Muscle of leg (tissue), 11 donors: Measurements from ENCODE around the gene ASTN2. TPM values are rescaled to one million over a fixed set of nuclear protein-coding genes. Genes with fewer than 3 reads are reported as not detected.
A peak's percentile ranks its signal among the peaks of the same experiment; 100 is the strongest.

Source experiments
- DNase-seq: peaks from one replicate; pipeline ENCODE4 v3.0.0; 2013
- H3K27ac ChIP-seq: one replicate; pipeline ENCODE4 v1.5.1; 2013; ENCODE audit warnings: mild to moderate bottlenecking, low read length, control low read depth
- H3K27me3 ChIP-seq: one replicate; pipeline ENCODE4 v1.6.1; 2013; ENCODE audit warnings: low read length; ENCODE audit not compliant: control insufficient read depth, insufficient read depth
- H3K36me3 ChIP-seq: one replicate; pipeline ENCODE4 v1.6.1; 2013; ENCODE audit warnings: low read length; ENCODE audit not compliant: control insufficient read depth, insufficient read depth
- H3K4me1 ChIP-seq: one replicate; pipeline ENCODE4 v1.6.1; 2013; ENCODE audit warnings: low read length; ENCODE audit not compliant: control insufficient read depth, insufficient read depth
- H3K4me3 ChIP-seq: one replicate; pipeline ENCODE4 v1.5.1; 2013; ENCODE audit warnings: low read length, control low read depth
- H3K9me3 ChIP-seq: replicated peaks from 2 replicates; pipeline ENCODE4 v1.6.1; 2013; ENCODE audit warnings: low read depth, low read length; ENCODE audit not compliant: control insufficient read depth
- WGBS: methylation state at CpG from one replicate; pipeline ENCODE4 v1.1.5; 2013; ENCODE audit warnings: missing lambda C conversion rate; ENCODE audit not compliant: insufficient coverage; 5-methylcytosine and 5-hydroxymethylcytosine counted together
- polyA plus RNA-seq, 8 donors: library from polyadenylated mRNA; unstranded; fragments of 120-200 nt; gene quantifications; one replicate each; pipeline versions ENCODE4 v1.2.1 to v1.2.3, GENCODE V29; 2013; ENCODE audit warnings: inconsistent platforms in 1 of 8, low replicate concordance in 1 of 8; ENCODE audit not compliant: insufficient read length in 8 of 8, insufficient read depth in 1 of 8
- total RNA-seq: library from RNA; stranded (reverse); fragments of 120-200 nt; gene quantifications from one replicate; pipeline ENCODE4 v1.2.4, GENCODE V29; 2013

Gene ASTN2
- total and polyA plus RNA-seq, 9 donors = 2.7 to 10.9 (median 4.4) TPM

DNA sequence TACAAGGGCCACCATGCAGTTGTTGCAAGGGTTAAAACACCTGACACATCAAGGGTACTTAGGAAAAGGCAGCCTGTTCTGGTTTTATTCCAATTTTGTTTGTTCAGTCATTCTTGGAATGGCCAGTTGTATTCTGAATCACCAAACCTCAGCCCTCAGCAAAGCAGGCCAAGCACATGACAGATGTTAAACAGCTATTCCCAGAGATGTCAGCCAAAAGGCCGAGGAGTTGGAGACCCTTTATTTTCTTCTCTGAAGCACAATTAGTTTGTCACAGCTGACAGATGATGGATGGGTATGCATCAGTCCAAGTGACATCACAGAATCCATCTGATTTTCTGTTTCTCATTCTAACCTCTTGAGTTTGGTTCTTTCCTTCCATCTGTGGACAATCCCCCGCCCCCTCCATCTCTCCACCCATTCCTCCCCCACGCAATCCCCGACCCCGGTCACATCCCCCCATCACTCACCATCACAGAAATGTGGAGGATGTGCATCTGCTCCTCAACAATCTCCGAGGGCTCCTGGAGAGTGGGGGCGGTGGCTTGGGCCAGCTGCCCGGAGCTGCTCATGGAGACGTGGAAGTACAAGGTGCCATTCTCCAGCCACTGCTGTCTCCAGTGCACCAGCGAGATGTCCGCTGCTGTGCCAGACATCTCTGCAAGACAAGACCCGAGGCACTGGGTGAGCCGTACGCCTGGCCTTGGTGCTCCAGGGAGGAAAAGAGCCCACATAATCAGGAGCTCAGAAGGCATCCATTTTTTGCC lies 123.8 kb downstream of the ASTN2 start:
- no peaks in the 10 kb centered on the region for H3K4me1 ChIP-seq
- no peaks in the 10 kb centered on the region for H3K9me3 ChIP-seq
- no peak overlapping the region for H3K4me3 ChIP-seq
- no peaks in the 10 kb centered on the region for H3K27me3 ChIP-seq
- DNase-seq = peak; percentile 77
- 64% methylated on average over 10 of the region's 14 CpGs for WGBS
- no peaks in the 10 kb centered on the region for H3K36me3 ChIP-seq
- H3K27ac ChIP-seq = no peak overlapping the region

DNA sequence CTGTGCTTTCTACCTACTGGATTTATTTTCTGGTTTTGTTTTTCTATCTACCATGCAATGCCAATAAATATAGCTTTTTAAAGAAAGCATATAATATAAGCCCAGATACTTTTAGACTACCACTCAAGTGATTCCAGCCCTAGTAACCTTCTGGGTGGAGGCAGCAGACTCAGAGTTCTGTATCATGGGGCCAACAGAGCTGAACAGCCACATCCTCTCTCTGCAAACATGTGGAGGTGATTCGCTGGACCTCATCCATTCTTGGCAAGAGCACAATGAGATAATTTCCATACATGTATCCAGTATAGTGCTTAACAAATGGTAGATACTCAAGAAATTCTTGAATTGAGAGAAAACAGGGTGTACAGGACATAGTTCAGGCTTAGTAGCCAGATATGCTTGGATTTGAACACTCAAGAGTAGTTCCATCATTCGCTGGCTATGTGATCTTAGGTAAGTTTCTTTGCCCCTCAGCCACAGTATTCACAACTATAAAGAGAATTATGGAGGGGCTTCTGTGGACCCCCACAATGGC lies 124.5 kb downstream of the ASTN2 start:
- Histone ChIP-seq H3K9me3 (no peaks in the 10 kb centered on the region), H3K27me3 (no peaks in the 10 kb centered on the region), H3K27ac (no peak overlapping the region), H3K4me1 (no peaks in the 10 kb centered on the region), H3K4me3 (no peak overlapping the region), H3K36me3 (no peaks in the 10 kb centered on the region)
- DNase-seq = peak; percentile 14
- no CpG with 5 or more reads among the region's 2 CpGs for WGBS

DNA sequence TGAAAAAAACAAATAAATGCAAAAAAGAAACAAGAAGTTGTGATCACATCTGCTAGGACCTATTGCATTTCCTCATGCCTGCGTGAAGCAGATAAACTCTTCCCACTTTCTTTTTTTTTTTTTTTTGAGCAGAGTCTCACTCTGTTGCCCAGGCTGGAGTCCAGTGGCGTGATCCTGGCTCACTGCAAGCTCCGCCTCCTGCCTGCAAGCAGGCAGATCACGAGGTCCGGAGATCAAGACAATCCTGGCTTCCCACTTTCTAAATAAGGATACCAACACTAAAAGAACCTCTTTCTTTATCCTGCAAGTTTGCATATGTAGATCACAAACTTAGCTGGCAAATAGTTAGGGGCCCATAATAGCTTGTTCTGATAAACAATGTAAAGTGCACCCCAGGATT lies 128.6 kb downstream of the ASTN2 start:
- Histone ChIP-seq H3K36me3 (no peaks in the 10 kb centered on the region), H3K27ac (no peak overlapping the region), H3K4me1 (no peaks in the 10 kb centered on the region), H3K4me3 (no peak overlapping the region), H3K27me3 (no peaks in the 10 kb centered on the region), H3K9me3 (no peaks in the 10 kb centered on the region)
- no peak for DNase-seq
- WGBS = 71% methylated on average over 4 of the region's 5 CpGs

DNA sequence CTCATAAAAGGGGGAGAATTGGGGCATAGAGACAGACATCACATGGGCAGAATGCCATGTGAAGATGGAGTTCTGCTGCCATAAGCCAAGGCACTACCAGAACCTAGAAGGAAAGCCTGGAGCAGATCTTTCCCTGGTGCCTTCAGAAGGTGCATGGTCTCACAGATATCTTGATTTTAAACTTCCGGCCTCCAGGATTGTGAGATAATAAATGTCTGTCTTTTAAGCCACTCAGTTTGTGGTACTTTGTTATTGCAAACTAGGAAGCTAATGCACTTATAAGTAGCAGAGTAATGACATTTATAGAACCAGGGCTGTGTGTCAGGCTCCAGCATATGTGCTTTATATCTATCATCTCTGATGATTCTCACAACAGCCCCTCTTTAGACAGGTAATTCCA lies 130.4 kb downstream of the ASTN2 start:
- no peak for DNase-seq
- Histone ChIP-seq H3K27ac (no peak overlapping the region), H3K9me3 (no peaks in the 10 kb centered on the region), H3K36me3 (no peaks in the 10 kb centered on the region), H3K27me3 (no peaks in the 10 kb centered on the region), H3K4me1 (no peaks in the 10 kb centered on the region), H3K4me3 (no peak overlapping the region)
- no CpG with 5 or more reads among the region's 1 CpG for WGBS

DNA sequence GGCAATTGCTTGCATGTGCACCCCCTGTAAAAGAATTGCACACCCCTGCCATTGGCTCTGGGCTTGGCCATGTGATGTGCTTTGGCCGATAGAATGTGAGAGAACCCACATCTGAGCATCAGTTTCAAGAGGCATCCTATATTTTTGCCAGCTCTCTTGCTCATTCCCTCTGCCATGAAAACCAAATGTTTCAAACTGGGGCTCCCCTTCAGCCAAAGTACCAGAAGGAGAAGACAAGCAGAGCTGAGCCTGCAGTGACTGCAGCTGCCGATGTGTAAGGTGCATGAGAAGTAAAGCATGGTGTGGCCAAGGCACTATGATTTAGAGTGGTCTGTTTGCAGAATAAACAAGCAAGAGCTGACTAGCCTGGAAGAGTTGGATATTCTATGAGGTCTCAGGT lies 132.3 kb downstream of the ASTN2 start:
- 50% methylated on average over 1 of the region's 2 CpGs for WGBS
- Histone ChIP-seq H3K9me3 (no peaks in the 10 kb centered on the region), H3K27me3 (no peaks in the 10 kb centered on the region), H3K36me3 (no peaks in the 10 kb centered on the region), H3K4me1 (no peaks in the 10 kb centered on the region), H3K4me3 (no peak overlapping the region), H3K27ac (no peak overlapping the region)
- no peak for DNase-seq

DNA sequence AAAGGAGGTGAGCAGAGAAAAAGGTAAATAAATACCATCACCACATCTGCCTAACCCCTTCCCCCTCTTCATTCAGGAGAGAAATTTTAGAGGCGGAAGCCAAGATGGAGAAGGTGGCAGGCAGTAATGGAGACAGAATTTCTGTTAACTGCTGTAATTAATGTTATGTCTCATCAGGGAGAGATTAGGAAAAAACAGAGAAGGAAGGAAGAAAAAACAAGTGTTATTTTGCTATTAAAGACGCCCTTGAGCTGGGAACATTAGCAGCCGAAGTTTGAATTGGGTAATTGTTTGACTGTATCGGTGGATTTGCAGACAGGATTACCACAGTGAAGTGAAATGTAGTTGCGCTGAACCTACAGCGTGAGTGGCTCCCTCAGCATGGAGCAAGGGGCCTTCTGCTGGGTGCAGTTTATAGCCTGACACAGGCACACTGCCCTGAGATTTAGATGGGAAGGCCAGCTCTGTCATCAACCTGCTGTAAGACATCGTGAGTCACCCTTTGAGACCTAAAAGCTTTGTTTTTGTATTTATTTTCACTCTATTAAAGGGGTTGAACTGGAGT lies 136.3 kb downstream of the ASTN2 start:
- WGBS = 34% methylated on average over 5 of the region's 7 CpGs
- Histone ChIP-seq H3K27ac (no peak overlapping the region), H3K4me3 (no peak overlapping the region), H3K9me3 (no peaks in the 10 kb centered on the region), H3K36me3 (no peaks in the 10 kb centered on the region), H3K27me3 (no peaks in the 10 kb centered on the region), H3K4me1 (no peaks in the 10 kb centered on the region)
- peak; percentile 4 for DNase-seq

DNA sequence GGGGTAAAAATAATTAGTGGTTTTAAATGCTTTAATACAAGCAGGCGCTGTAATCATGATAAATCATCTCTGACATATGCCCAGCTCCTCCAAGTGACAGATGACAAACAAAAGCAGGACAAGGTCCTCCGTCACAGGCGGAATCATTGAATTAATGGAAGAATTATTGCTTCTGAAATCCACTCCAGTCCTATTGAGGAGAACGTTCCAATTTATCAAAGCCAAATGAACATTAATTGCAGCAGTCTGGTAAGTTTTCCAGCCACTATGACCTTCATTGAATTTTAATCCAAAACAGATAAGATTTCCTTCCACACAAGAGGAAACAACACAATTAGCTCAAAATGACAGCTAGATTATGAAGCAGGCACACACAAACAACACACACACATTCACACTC lies 136.8 kb downstream of the ASTN2 start:
- no peaks in the 10 kb centered on the region for H3K9me3 ChIP-seq
- no CpG with 5 or more reads among the region's 4 CpGs for WGBS
- no peaks in the 10 kb centered on the region for H3K4me1 ChIP-seq
- H3K27me3 ChIP-seq = no peaks in the 10 kb centered on the region
- no peaks in the 10 kb centered on the region for H3K36me3 ChIP-seq
- no peak for DNase-seq
- no peak overlapping the region for H3K27ac ChIP-seq
- no peak overlapping the region for H3K4me3 ChIP-seq

DNA sequence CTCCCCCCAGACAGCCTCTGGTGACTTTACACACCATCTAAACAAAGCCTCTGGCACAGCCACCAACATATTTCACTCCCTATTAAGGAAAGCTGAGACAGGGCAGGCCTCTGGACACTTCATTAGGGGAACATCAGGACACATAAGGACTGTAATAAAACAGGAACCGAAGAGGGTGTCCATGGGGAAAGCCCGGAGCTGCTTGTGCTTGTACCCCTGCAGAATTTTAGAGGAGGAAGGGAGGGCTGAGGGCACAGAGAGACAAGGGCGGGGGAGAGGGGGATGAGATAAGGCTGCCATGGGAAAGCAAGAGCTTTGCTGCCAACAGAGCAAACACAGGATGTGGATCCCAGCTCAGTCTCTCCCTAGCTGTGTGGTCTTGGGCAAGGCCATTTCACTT lies 138.4 kb downstream of the ASTN2 start:
- no peaks in the 10 kb centered on the region for H3K27me3 ChIP-seq
- 32% methylated on average over 3 of the region's 3 CpGs for WGBS
- no peaks in the 10 kb centered on the region for H3K9me3 ChIP-seq
- no peak overlapping the region for H3K4me3 ChIP-seq
- no peaks in the 10 kb centered on the region for H3K4me1 ChIP-seq
- no peak for DNase-seq
- no peaks in the 10 kb centered on the region for H3K36me3 ChIP-seq
- no peak overlapping the region for H3K27ac ChIP-seq

DNA sequence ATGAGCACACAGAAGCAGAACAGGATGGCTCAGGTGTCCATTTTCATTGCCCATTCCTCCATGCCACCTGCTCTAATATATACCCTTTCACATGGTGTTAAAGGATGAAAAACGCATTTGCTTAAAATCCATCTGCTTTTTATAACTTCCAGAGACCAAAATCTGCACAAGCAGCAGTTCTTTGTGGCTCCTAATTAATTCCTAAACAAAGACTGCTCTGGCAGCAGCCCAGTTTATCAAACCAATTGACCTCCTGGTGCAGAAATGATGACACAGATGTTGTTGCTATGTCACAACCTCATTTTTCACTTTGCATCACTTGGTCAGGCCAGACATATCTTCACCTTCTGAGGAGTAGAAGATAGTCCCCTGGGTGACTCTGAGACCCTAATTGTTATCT lies 141.2 kb downstream of the ASTN2 start:
- Histone ChIP-seq H3K27me3 (no peaks in the 10 kb centered on the region), H3K9me3 (no peaks in the 10 kb centered on the region), H3K4me1 (no peaks in the 10 kb centered on the region), H3K4me3 (no peak overlapping the region), H3K36me3 (no peaks in the 10 kb centered on the region), H3K27ac (no peak overlapping the region)
- no CpG with 5 or more reads among the region's 1 CpG for WGBS
- DNase-seq = no peak

DNA sequence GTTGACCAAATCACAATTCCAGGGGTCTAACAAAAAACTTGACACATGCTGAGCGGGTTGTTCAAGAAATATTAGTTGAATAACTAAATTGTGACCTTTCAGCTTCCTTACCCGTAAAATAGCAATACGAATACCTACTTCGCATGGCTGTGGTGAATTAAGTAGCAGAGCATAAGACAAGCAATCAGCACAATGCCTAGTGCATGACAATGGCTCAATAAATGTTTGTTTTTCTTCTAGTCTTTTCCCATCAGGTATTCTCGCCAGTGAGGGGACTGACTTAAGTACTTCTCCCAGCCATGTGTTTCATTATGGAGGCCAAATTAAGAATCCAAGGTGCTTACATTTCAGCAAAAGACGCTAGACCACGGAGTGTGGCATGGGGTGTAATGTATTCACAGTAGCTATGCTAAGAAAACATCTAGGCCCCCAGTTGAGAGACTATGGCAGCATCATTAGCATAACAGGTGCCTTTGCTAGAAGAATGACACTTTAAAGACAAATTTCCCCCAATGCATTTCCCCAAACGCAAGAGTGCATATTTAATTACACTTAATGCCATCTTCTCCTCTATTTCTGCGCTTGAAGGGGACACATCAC lies 145.9 kb downstream of the ASTN2 start:
- Histone ChIP-seq H3K36me3 (no peaks in the 10 kb centered on the region), H3K27ac (no peak overlapping the region), H3K27me3 (no peaks in the 10 kb centered on the region), H3K4me3 (no peak overlapping the region), H3K9me3 (no peaks in the 10 kb centered on the region), H3K4me1 (no peaks in the 10 kb centered on the region)
- 100% methylated on average over 1 of the region's 9 CpGs for WGBS
- no peak for DNase-seq
